GM19025 (cell line): Measurements from ENCODE around the gene CDH4.

Source experiments
- ATAC-seq: cut with Tn5 transposase; IDR thresholded peaks from one replicate; pipeline ENCODE4 v1.9.1; 2021; ENCODE audit warnings: mild to moderate bottlenecking, low read depth, moderate library complexity; ENCODE audit not compliant: unreplicated experiment

CDH4 gene

GRCh38 chr20:61605862-61606557 lies 353.9 kb downstream of the CDH4 start:
- ATAC-seq, result no peak

DNA sequence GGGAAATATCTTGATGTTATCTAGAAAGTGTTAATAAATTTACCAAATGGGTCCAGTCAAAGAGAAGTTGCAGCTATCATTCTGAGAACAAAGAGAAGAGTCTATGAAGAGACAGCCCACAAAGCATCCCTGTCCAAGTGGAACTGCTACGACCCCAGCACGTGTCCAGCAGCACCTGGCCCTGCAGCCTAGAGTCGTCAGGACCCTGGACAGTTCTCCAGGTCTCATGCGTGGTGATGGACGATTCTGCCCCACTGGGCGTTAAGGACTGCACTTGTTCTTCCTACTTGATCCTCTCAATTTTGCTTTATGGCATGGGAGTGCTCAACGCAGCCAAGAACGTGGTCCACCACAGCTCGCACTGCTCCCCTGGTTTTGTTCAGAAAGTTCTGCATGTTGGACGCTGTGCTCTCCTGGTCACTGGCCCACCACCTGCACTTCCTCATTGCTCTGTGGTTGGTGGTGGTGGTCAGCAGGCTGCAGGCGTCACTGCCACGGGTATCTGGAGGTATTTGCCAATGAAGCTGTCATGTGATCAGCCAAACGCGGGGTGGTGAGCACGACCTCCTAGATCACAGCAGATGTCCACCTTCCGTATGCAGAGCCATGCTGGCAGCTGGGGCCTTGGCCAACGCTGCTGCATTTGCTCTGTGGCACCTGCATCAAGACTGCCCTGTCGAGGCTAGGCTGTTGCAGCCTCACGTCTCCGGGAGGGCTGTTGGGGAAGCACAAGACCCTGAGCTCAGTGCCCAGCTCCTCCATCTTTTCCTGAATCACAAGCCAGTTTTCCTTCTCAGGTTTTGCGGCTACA lies 356.4 kb downstream of the CDH4 start:
- ATAC-seq, result no peak

- no peak for ATAC-seq
Observed at GRCh38 chr20:61609461-61609860, 357.4 kb downstream of the CDH4 start.

- no peak for ATAC-seq
Observed at GRCh38 chr20:61611401-61612180, 359.5 kb downstream of the CDH4 start.

DNA sequence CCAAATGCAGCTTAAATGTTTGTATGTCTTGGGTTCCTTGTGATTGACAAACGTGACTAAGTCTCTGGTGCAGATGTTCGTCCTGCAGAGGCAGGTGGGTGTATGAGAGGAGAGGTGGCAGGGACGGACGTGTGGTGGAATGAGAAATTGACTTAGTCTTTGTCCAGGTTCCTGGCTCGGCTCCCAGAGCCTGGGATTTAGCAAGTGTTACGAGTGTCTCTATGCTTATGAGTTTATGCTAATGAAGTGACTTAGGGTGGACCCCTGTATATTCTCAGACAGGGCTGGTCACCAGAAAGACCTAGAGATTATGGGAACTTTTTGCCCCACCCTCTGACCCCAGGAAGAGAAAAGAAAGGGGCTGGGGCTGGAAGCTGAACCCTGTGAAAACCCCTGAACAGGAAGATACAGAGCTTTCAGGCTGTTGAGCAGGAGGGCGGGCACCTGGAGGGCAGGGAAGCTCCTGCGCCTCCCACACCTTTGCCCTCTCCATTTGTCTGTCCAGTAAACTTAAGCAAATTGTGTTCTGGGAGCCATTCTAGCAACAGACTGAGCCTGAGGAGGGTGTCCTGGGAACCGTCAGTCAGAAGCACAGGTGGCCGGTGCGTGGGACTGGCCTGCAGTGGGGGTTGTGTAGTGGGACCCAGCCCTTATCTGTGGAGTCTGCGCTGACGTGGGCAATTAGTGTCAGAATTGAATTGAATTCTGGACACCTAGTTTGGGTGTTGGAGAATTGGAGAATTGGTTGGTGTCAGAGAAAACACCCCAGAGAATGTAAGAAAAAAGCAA lies 362.1 kb downstream of the CDH4 start:
- ATAC-seq, result no peak

GRCh38 chr20:61614706-61615100 lies 362.6 kb downstream of the CDH4 start:
- no peak for ATAC-seq

GRCh38 chr20:61615806-61616205 lies 363.7 kb downstream of the CDH4 start:
- no peak for ATAC-seq

- no peak for ATAC-seq
Observed at GRCh38 chr20:61619751-61620150, 367.7 kb downstream of the CDH4 start.

DNA sequence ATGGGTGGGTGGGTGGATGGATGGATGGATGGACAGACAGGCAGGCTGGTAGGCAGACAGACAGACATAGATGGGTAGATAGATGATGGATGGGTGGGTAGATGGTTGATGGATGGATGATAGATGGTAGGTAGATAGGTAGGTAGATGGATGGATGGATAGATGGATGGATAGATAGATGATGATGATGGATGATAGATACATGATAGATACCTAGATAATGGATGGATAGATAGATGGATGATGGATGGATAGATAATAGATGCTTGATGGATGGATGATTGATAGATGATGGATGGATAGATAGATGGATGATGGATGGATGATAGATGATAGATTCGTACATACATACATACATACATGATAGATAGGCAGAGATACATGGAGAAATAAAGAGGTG lies 368.1 kb downstream of the CDH4 start:
- ATAC-seq, result no peak

DNA sequence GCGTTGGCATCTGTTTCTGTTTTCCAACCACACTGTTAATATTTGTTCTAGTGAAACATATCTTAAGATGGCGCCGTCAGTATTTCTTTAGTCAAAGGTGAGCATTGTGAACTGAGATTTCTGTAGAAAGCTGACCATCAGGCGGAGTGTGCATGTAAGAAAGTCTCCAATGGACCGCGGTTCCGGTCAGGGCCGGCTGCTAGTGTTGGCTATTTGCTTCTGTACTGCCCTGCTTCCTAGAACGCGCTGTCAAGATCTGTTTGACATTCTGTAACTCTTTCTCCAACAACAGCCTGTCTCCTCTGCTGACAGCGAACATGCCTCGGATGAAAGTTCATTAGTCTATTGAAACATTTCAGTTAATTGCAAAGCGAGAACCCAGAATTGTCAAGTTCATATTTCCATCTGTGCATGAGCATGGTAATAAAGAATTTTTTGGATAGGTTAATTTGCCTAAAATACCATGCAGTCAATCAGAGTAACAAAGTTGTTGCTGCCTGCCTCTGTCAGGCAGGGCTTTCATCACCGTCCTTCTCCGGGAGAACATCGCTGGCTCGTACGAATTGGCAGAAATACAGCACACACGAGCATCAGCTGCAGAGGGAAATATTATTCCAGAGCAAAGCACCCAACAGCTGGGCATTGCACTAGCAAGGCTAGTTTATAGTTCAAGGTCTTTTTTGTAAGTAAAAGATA lies 369.1 kb downstream of the CDH4 start:
- no peak for ATAC-seq

DNA sequence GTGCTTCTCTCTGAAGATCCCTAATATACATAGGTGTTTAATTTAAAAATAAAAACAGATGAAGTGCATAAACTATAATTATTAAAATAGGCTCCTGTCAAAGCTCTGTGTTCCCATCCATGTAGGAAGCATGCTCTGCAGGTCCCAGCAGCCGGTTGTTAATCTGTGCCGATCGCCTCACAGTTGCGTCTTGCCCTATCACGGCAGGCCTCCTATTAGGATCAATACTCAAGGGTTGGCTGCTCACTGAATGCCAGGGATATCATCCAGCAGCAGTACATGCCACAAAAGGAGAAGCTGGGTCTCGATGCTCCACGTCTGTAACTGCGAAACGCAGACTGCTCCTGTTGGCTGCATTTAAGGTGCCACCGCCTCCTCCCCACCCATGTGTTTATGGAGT lies 369.8 kb downstream of the CDH4 start:
- ATAC-seq, result no peak

- no peak for ATAC-seq
Observed at GRCh38 chr20:61623451-61623850, 371.4 kb downstream of the CDH4 start.

DNA sequence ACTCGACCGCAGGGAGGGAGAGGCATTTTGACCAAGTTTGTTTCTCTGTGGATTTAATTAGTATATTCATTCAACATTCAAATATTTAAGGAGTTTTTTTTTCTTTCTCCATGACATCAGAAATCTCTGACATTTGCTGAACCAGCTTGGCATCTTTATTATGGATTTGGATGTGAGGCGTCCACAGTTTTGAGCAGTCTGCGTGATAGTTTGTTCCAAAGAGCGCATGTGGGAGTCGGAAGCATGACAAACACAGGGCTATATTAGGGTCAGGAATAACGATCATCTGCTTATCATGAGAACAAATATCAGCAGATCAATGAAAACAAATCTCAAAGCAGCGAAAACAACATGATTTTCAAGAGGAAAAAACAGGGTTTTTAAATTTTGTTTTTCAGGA lies 373.2 kb downstream of the CDH4 start:
- ATAC-seq, result no peak

GRCh38 chr20:61626412-61626811 lies 374.4 kb downstream of the CDH4 start:
- no peak for ATAC-seq

GRCh38 chr20:61627791-61628415 lies 375.8 kb downstream of the CDH4 start:
- ATAC-seq, result no peak

- no peak for ATAC-seq
Observed at GRCh38 chr20:61628480-61628879, 376.4 kb downstream of the CDH4 start.

DNA sequence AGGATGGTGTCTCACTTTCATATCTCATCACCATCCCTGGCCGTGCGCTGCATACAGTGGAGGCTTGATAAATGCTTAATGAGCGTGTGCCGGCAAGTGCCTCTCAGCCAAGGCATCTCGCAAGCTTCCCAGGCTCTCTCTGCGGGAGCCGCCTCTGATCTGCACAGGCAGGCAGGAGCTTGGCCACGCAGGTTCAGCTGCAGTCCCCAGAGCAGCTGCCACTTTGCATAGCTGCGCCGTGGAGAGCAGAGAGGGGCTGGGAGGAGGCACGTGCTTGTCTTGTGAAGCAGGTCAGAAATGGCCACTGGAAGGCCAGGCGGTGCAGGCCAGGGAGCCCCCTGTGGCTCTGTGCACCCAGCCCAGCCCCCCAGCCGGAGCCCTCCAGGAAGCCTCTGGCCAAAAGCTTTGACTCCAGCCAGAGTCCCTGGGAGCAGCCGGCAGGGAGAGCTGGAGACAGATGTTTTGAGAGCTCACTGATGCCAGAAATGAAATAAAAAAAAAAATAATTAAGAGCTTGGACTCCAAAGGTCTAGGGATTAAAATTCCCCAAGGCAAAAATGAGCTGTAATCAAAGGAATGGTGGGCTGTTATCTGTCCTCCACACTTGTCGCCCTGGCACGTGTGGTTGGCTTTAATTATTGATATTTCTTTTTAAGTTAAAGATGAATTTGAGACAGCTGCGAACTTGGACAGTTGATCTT lies 377.0 kb downstream of the CDH4 start:
- ATAC-seq, result no peak

DNA sequence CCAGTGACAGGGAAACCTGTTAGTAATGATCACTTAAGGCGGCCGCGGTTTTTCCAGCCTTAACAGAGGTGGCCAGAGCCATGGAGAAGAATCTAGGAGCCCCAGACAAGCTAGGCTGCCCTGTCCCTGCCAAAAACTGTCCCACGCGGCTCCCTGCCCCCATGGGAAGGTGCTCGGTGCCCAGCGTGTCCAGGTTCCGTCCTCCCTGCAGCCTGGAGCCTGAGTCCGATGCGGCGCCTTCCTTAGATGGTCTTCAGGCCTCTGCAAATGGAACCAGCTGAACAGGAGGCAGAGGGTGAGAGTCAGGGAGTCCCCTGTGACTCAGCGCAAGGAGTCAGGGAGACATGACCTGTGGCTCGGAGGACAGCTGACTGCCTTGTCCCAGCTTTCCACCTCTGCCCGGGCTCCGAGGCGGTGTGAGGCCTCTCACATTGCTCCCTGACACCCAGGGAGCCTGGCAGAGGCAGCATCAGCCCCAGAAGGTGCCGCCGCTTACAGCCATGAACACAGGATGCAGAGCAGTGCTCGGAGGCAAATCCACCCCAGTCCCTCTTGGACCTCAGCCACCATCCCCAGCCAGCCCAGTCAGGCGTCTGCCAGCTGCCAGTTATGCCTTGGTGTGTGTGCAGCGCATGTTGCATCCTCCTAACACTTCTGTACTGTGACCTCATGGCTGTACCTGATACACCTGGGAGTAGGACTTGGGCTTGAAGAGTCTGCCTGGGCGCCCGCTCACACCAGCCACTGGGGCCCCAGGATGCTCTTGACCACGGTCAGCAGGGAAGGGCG lies 377.7 kb downstream of the CDH4 start:
- ATAC-seq, result no peak
